H54 (cell line): ENCODE measurements around the gene ICOS.

ENCODE experiments used
- DNase-seq: peaks from one replicate; pipeline ENCODE4 v3.0.0; 2011; ENCODE audit warnings: low spot score, mixed read lengths; ENCODE audit not compliant: insufficient read length
- FAIRE-seq: peaks from 3 replicates; lab custom pipeline; 2011; peaks lifted over from hg19 to GRCh38; lab: Jason Lieb, UNC
- POLR2A ChIP-seq: IDR thresholded peaks from 2 replicates; pipeline ENCODE4 v1.6.1; 2011; ENCODE audit warnings: low read depth, mild to moderate bottlenecking, low read length

ICOS gene

DNA sequence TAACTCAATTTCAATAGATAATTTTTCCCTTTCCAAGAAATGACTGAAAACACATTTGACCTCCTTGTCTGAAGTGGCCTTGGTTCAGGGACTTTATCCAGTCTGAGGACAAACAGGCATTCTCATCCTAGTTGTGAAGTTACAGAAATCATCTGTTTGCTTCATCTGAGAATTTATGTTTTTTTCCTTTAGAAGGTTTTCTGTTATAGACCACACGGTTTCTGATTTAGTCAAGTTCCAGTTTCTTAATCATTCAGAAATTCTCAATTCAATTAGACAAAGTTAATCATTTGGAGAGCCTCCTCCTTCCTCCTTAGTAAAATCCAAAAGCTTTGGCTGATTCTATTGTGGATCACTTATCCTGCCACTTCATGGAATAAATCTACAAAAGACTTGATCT is 60.9 kb downstream of the ICOS start:
- FAIRE-seq (no peak), DNase-seq (no peak)
- TF ChIP-seq POLR2A: no peak

DNA sequence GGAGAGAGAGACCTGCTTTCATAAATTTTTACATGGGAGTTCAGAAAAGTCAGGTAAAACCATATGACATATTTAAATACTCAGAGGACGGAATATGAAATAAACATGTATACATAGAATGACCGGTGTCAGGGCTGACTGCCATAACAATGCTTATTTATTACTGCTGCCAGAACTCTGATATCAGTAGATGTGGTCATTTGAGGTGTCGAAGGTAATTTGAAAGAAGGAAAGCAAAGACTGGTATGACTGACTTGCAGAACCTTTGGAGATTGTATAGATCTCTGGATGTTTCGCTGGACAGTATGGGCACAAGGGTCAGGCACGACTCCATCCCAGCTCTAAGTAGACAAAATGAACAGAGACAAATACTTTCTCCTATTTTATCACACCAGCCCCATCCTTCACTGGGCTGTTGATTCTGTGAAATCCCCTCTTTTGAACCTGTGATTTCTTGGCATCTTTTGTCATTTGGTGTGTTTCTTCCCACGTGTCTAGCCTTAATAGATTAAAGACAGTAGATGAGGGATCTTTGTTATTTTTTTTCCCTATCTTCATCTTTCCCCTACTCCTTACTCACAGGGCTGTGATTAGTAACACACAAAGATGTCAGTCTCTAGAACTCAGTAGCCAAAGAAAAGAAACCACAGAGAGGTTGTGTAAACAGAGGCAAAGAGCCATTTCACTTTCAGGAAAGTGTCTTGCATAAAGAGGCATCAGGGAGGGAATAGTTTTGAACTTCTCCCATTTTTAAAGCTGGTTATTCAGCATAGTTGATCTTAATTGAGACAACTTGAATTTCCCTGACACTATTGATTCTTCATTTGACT is 61.6 kb downstream of the ICOS start:
- TF ChIP-seq POLR2A: no peak
- no peak for FAIRE-seq

DNA sequence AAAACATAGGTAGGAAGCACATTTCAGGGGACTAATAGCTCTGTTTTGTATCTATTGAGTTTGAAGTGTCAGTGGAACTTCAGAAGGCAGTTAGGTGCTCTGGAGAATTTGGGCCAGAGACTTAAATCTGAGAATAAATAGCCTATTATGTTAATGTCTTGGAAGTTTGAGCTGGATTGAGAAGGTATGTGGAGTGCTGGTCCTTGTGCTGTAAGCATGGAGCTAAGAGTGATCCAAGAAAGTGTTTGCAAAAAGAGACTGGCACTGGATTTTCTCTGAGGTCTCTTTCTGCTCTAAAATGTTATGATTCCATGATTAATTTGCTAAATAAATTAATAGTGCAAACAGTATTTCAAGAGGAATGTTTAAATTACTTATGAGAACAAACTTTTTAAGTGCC is 63.3 kb downstream of the ICOS start:
- no peak for TF ChIP-seq POLR2A
- DNase-seq (no peak), FAIRE-seq (no peak)

More for the DNA sequence above, 61.6 kb downstream of the ICOS start:
- DNase-seq: no peak

DNA sequence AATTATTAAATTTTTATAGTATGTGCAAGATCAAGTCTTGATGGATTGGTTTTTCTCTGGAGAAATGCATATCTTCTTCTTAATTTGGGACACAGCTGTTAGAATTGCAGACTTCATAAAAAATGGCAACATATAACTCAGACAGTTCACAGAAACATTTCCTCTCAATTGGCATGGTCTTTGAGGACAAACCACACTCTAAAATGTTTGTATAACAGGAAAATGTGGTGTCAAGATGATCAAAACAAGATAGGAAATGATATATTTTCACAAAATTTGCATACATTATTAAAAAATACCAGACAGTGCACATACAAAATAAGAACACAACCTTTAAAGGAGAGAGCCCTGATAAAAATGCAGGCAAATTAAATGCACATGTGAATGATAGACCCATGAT is 63.9 kb downstream of the ICOS start:
- DNase-seq (no peak), FAIRE-seq (no peak)
- TF ChIP-seq POLR2A: no peak

DNA sequence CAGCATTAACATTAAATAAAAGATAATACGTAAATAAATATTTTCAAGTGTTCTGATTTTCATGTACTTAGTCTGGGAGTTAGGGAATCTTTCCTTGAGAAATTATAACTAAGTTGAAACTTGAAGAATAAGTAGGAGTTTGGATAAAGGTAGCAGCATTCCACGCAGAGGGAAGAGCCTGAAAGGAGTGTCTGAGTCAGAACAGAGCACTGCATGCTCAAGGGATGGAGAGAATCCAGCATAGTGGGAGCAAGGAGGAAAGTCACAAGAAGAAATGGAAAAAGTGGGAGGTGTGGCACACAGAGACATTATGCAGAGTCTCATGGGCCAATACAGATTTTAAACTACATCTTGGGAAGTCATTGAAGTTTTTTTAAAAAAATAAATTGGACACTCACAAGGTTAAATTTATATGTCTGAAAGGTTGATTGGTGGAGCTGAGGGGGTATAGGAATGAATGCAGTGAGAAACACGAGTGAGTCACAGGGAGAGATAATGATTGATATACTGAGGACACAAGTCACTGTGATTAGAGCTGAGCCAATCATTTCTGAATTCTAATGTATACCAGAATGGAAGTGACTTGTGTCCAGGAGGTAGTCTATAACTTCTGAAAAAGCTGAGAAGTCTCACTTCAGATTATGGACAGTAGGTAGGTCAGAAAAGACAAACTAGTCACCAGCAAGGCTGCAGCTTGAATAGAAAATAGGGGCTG is 66.9 kb downstream of the ICOS start:
- no peak for TF ChIP-seq POLR2A
- no peak for DNase-seq
- FAIRE-seq: no peak

DNA sequence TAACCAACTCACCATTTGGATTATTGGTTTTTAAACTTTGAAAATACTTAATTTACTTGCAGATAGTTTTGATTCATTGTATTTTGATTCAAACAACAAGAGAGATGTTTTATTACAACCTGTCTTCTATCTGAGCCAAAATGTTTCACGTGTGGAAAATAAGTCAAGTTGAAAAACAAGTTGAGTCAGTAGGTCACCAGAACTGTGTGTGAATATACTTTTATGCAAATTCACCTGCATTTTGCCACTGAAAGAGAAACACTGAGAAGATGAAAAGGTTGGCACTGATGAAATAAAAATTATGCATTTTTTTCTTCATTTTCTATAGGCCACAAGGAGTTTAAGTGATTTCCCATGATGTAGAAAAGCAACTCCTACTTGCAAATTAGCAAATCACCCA is 68.3 kb downstream of the ICOS start:
- TF ChIP-seq POLR2A: no peak
- no peak for DNase-seq
- FAIRE-seq: no peak

DNA sequence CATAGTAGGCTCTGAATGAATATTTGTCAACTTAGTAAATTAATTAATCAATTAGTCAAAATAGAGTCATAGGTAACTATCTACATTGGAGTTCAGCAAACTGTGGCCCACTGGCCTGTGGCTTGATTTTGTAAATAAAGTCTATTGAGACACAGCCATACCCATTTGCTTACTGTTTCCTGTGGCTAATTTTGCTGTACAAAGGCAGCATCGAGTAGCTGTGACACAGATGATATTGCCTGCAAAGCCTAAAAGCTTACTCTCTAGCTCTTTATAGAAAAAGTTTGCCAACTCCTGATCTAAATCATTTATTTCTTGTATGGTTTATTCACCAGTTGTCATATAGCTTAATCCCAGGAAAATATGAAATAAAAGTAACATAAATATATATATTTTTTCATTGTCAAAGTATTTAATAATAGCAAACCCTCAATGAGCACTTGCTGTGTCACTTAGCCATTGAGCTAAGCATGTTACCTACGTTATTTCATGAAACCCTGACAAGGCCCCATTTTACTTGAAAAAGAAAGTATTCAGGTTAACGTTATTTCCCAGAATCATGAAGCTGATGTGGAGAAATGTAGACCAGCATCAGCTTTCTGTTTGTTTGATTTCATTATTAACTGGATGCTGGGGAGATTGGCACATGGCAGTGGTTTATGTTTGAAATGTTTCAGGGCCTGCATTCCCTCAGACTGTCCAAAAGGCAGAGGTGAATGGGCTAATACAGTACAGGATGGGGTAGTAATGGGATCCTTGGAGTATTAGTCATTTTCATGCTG is 69.6 kb downstream of the ICOS start:
- DNase-seq (no peak), FAIRE-seq (no peak)
- no peak for TF ChIP-seq POLR2A

DNA sequence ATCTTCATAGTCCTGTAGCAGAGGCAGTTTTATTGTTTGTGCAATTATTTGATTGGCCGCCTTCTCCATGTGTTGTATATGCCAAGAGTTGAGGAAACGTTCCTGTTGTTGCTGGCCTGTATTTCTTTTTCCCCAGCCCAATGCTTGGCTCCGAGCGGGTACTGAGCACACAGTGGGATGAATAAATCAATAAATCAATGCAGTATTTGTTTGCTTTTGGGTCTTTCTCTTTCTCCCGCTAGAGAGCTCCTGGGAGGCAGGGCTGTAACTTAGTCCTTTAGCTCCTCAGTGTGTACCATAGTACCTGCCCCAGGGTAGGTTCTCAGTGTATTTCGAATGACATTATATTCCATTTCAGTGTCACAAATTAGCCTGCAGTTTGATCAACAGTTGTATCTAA is 71.8 kb downstream of the ICOS start:
- FAIRE-seq: no peak
- no peak for DNase-seq
- no peak for TF ChIP-seq POLR2A

DNA sequence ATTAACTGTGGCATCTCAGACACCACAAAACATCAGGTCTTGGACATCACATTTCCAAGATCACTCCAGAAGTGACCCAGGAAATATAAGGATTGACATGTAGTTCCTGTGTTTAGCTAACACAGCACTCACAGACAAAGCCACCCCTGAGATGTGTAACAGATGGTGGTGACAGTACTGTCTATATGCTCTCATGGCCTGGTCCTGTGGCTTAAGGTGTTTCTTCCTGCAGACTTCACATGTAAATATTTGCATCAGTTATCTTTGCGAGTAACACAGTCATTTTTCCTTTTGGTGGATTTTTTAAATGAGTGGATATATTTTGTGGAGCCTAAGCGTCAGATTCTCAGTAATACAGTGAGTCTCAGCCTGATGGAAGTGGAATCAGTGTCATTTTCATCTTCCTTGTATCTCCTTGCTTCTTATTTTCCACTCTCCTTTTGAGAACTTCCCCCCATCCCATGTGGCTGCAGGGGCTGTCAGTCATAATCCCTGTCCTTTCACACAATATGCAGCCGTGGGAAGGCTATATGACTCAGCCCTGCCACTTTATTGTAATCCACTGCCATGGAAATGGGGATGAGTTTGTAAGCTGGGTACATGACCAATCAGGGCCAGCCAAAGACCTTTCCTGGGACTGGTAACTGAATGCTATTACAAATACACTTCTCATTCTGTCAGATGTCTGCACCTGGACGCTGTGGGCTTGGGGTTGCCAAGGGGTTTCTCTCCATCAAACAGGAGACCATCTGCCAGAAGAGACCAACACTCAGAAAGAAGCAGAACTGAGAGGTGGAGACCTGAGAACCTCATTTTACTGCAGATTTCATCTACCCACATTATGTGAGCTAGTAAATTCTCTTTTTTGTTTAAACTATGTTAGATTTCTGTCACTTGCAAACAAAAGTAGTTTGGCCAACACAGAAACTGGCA is 74.3 kb downstream of the ICOS start:
- no peak for TF ChIP-seq POLR2A
- DNase-seq (no peak), FAIRE-seq (no peak)
